Measurements from ENCODE around the gene ARSI.
"Not testable (repeated sequence)": the region's sequence is repeated elsewhere in the genome, so short reads cannot be mapped to it uniquely, and the experiment has no call there.

ARSI gene

DNA sequence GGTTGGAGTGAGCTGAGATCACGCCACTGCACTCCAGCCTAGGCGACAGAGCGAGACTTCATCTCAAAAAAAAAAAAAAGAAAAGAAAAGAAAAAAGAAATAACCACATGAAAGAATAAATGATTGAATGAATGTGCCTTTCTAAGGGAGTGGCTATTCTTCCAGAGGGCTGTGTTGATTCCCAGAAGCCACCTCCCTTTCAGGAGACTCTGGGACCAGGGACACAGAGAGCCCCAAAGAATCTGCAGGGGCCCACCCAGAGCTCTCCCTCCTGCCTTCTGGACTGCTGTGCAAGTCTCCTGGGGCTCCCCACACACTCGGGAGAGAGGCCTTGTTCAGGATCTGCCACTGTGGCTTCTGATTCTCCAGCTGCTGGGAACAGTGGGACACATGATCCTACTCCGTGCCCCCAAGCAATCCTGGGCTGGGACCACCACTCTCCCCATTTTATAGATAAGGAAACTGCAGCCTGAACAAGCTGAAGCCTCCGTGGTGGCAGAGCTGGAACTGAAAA, 36.8 kb downstream of the ARSI start:
- DNase-seq, result no peak

GRCh38 chr5:150264667-150265603, 37.8 kb downstream of the ARSI start:
- no peak for DNase-seq

GRCh38 chr5:150263801-150264621, 38.7 kb downstream of the ARSI start:
- DNase-seq, result no peak

DNA sequence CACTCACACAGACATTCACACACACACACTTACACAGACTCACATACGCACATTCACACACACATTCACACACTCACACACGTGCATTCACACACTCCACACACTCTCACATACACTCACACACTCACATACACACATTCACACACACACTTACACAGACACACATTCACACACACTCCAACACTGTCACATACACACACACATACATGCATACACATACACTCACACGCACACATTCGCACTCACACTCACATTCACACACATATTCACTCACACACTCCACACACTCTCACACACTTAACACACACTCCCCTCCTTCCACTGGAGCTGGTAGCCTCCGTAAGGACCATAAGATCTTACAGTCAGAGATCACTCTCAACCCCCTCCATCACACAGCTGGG, 39.3 kb downstream of the ARSI start:
- no peak for DNase-seq

- no peak for DNase-seq
Measured at GRCh38 chr5:150262502-150262901, 40.2 kb downstream of the ARSI start.

DNA sequence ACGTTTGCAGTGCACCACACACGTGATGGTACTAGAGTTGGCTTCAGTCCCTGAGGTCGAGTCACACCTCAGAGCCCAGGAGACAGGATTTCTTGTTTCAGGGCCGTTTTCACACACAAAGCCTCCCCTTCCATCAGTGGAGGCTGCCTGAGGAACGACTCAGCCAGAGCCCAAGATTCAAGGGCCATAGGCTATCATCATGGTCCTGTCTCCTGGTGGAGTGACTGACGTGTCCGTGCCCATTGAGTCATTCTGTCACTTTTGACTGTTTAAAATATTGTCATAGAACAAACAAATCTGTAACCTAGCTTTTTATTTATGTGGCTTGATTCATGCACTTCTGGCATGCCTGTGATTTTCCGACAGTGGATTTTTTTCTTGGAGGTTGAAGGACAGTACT, 41.5 kb downstream of the ARSI start:
- no peak for DNase-seq

DNA sequence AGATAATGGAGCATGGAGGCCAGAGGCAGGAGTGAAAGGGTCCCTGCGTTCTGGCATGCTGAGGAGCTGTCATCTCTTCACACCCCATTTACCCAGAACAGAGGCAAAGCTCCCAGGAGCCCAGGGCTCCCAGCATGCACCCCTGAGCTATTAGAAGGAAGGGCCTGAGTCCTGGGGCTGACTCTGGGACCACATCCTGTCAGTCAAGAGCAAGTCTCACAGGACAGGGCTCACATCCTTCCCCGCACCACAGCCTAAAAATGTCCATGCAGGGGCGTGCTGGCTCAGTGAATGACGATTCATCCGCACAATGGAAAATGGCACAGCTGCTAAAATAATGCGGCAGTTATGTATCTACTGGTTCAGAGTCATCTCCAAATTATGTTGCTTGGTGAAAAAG, 44.6 kb downstream of the ARSI start:
- no peak for DNase-seq

- no peak for DNase-seq
Measured at GRCh38 chr5:150257424-150257823, 45.3 kb downstream of the ARSI start.

GRCh38 chr5:150256410-150257064, 46.2 kb downstream of the ARSI start:
- DNase-seq, result no peak

- DNase-seq, result no peak
Measured at GRCh38 chr5:150255659-150256409, 46.9 kb downstream of the ARSI start.

GRCh38 chr5:150254774-150255173, 47.9 kb downstream of the ARSI start:
- DNase-seq, result no peak

- DNase-seq, result no peak
Measured at GRCh38 chr5:150254363-150254762, 48.3 kb downstream of the ARSI start.

DNA sequence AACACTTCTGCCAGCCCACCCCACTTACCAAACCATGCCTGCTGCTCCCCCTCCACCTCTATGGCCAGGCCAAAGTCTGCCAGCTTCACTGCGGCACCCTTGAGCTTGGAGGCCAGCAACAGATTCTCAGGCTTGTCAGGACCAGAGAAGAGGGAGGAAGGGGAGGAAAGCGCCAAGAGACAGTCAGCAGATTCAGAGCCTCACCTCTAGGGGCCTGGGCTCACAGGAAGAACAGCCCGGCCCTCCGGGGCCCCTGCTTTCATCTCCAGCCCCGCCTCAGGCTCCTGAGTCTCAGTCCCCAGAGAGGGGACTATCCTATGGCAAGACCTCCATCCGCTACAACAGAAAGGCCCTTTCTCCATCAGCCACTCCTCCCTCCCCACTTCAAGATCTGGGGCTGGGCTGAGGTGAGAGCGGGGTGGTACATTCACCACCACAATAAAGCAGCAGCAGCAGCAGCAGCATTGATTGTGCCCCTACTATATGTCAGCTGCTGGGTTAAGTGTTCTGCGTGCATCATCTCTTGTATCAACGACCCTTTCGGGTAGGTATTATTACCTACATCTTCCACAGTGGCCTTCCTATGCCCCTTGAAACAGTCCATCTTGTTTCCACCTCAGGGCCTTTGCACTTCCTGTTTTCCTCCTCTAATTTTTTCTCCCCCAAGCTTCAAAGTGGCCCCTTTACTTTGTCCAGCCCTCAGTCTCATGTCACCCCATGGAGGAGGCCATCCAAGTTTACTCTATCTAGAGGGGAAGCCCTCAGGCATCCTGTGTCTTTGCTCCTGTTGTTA, 49.1 kb downstream of the ARSI start:
- no peak for DNase-seq

DNA sequence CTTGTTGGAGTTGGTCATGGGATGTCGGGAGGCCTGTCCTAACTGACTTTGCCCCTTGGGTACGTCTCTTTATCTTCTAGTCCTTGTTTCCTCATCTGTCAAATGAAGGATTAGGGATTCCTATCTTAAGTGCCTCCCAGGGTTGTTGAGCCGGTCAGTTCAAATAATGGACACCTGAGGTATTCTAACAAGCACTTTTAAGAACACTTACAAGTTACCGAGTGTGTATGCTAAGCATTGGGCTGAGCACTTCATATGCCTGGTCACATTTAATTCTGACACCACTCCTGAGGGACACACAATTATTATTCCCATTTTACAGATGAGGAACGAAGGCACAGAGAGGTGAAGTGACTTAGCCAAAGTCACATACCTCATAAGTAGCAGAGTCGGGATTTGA, 50.2 kb downstream of the ARSI start:
- DNase-seq, result no peak

DNA sequence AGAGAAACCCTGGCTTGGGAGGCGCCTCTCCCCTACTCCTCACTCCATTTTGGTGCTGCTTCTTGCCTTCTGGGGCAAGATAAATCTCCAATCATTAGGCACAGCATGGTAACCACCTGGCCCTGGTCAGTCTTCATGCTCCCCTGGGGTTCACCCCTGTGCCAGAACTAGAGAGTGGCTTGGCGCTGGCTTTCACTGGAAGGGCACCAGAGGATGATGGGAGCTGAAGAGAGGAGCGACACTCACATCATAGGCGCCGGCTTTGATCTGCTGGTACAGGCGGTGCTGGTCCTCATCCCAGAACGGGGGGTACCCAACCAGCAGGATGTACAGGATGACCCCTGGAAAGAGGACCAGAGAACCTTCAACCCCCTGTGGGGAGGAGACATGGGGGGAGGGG, 51.2 kb downstream of the ARSI start:
- DNase-seq, result no peak

- DNase-seq, result no peak
Measured at GRCh38 chr5:150249744-150250143, 53.0 kb downstream of the ARSI start.

GRCh38 chr5:150248946-150249345, 53.8 kb downstream of the ARSI start:
- DNase-seq, result no peak

GRCh38 chr5:150248493-150248892, 54.2 kb downstream of the ARSI start:
- DNase-seq, result not testable (repeated sequence)

DNA sequence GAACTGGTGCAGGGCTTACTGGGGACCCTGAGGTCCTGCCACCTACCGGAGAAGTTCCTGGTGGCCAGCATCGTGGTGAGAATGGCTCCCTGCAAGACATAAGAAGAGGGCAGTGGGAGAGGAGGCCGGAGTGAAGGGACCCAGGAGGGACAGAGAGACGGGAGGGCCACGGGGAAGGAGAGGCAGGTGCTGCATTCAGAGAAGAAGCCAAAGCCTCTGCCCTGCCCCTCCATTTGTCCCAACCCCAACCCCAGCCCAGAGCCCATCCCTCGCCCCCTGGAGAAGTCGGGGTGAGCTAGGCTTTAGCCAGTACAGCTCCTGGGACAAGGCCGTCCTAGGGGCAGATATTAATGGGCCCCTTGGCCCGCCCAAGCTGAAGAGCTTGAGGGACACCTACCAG, 55.0 kb downstream of the ARSI start:
- DNase-seq, result no peak

GRCh38 chr5:150246835-150247234, 55.9 kb downstream of the ARSI start:
- no peak for DNase-seq

DNA sequence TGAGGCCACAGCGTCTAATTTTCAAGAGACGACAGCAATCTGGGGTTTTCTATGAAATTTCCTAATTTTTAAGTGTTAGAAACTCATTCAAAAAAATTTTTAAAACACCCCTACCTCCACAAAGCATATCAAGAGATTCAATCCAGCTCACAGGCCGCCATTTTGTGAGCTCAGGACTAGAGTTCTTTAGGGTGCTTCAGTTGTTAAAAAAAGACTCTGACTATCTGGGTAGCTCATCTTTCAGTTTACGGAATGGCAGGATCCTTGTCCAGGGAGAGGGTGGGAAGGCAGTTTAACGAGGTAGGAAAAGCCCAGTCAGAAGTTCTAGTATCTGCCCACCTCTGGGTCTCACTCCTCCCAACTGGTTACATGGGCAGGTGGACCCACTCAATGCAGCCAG, 56.3 kb downstream of the ARSI start:
- DNase-seq, result no peak
